HG03439 (cell line): ENCODE results near the gene IGF2BP2.
"Not testable (repeated sequence)": the region's sequence is repeated elsewhere in the genome, so short reads cannot be mapped to it uniquely, and the experiment has no call there.

Experiments used
- ATAC-seq: cut with Tn5 transposase; IDR thresholded peaks from one replicate; pipeline ENCODE4 v1.9.1; 2021; ENCODE audit warnings: mild to moderate bottlenecking, moderate library complexity; ENCODE audit not compliant: unreplicated experiment

IGF2BP2 gene

DNA sequence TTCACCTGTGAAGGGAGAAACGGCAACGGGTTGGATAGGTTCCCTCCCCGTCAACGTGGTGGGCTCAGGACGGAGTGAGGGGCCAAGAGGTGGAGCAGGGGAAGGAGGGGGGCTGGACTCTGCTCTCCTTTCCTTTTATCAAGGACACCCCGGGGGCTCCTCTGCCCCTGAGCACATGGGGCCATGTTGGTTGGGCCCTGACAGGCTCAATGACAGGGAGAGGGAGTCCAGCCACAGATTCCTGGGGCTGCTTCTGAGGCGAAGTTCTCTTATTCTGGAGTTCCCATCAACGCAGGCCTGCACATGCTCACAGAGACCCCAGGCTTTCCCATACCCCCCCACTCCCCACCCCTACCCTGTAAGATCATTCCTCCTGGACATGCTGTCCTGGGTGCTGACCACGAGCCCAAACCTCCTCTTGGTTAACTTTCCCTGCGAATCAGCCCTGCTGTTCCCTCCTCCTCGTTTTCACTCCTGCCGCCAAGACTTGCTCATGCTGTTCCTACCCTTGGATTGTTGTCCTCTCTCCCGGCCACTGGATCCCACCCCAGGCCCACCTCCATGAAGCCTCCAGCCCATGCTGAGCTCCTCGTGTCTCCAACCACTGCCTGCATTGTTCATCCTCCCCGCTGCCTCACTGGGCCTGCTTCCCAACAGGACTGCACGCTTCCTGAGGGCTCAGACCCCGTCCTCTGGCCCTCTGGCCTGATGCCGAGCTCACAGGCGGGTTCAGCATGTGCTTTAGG, 177.5 kb downstream of the IGF2BP2 start:
- ATAC-seq, result no peak

DNA sequence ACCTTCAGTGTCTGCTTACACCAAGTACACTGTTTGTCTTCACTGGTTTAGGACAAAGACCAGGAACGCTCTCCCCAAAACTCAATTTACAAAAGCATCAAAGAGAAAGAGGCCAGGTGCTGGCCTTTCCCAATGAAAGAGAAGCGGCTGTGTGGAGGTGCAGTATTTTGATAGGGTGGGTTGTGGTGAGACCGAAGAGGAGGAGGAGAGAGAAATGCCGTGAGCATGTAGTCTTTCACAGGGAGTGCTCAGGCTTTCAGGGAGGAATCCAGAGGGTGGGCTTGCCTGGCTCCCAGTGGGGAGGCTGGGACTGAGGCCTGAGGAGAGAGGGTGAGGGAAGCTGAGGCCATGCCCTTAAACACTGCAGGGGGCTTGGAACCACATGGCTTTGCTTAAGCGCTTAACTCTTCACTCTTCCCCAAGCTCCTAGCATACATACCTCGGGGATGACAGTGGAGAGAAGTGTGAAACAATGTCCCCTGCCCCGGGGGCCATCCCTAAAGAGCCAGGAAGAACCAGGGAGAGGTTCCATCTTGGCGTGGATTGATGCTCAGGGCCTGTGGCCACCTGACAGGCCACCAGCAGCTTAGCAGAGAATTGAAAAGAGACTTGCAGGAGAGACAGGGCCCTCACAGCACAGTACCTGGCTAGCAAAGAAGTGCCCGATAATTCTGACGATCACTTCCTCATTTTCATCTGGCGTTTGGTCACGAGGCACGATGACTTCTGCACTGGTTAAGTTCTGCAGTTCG, 178.3 kb downstream of the IGF2BP2 start:
- ATAC-seq, result no peak

- ATAC-seq, result no peak
These were observed 179.1 kb downstream of the IGF2BP2 start for GRCh38 chr3:185645596-185646381.

DNA sequence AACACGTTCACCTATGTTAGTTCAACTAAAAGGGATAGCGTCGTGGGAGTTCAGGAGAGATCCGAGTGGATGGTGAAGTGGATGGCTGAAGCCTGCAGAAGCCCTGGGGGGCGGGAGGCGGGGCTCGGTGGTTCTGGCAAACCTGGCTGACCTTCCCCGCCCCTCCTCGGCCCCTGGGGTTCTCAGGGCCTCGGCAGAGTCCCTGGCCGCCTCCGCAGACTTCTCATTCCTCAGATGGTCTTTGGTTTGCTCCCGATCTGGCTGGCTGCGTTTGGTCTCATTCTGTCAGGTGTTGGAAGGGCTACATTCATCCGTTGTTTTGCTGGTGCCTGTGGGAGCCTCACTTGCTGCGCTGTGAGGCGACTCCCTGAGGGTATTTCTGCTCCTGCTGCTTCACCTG, 179.7 kb downstream of the IGF2BP2 start:
- ATAC-seq, result not testable (repeated sequence)

- no peak for ATAC-seq
These were observed 184.5 kb downstream of the IGF2BP2 start for GRCh38 chr3:185640308-185640707.

- ATAC-seq, result no peak
These were observed 185.1 kb downstream of the IGF2BP2 start for GRCh38 chr3:185639632-185640206.

- not testable (repeated sequence) for ATAC-seq
These were observed 186.2 kb downstream of the IGF2BP2 start for GRCh38 chr3:185638651-185639050.

DNA sequence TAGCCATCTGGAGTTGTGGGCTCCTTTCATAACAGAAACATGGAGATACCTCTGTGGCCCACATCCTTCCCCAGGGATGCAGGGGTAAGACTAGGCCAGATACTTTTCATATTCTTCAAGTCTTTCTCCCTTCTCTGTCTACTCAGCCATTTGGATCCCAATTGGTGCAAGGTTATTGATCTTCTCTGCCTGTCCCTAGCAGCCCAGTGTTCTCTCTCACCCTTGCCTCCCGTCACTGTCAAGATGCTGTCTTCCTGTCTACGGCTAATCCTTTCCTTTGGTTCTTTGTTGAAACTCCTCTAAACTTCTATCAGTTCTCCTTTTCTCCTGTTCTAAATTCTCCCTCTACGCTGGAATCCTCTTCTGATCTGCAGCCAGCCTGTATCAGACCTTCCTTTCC, 187.5 kb downstream of the IGF2BP2 start:
- ATAC-seq, result no peak

DNA sequence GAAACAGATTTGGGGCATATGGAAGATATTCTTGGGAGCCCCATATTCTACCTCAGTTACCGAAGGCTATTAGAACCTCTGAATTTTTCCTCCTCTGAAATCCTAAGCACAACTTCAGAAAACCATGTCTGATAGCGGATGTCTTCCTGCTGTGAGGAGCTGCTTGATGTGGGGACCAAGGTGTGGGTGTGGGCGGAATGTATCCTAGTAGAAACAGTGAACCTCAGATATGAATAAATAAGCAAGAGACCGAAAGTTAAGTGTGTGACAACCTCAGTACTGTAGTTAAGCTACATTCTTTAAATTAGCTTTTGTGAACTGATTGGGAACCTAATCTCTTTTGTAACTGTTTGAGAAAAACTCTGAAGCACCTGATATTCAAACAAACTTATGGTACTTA, 191.8 kb downstream of the IGF2BP2 start:
- ATAC-seq, result no peak

- no peak for ATAC-seq
These were observed 193.2 kb downstream of the IGF2BP2 start for GRCh38 chr3:185631508-185632206.

GRCh38 chr3:185631108-185631507, 193.7 kb downstream of the IGF2BP2 start:
- ATAC-seq, result no peak

GRCh38 chr3:185630182-185630622, 194.6 kb downstream of the IGF2BP2 start:
- ATAC-seq, result no peak

DNA sequence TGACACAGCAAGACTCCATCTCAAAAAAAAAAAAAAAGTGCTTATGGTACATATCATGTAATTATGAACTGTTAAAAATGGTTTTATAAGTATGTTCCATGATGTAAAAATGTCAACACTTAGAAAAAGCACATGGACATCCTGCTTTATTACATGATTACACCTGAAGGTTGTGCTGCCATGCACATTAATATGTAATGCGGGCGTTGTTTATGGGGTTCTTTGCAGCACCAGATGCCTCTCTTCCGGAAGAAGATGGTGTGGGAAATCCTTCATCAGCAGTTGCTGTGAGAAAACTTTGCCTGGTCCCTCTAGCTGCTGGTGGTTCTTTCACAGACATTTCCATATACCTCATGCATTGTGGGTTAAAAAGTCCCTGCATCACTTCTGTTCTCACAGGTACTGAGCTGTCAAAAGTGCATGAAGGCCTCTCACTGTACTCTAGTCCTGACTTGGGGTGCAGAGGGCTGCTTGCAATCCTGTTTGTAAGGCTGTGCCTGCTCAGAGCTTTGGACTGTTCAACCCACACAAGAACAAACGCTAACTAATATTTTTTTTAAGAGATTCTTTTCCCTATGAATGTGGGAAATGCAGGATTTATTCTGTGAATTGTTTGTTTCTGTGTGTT, 195.2 kb downstream of the IGF2BP2 start:
- ATAC-seq, result no peak

DNA sequence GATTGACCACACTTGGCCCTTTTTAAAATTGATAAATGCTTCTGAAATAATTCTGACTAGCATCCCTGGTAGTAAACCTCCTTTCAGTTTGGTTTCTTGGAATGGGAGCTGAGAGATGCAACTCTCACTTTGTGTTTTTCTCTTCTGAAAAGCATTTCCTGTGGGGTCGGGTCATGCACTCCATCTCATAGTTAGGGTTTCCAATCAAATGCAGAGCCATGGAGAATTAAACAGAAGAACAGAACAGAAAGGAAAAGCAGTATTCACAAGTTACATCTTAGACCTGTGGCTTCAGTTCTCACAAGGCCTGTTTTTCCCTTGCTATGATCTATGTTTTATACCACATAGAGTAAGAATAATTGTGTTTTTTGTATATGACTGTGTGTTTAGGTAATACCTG, 199.1 kb downstream of the IGF2BP2 start:
- ATAC-seq, result no peak

GRCh38 chr3:185623939-185624665, 200.7 kb downstream of the IGF2BP2 start:
- ATAC-seq, result no peak

DNA sequence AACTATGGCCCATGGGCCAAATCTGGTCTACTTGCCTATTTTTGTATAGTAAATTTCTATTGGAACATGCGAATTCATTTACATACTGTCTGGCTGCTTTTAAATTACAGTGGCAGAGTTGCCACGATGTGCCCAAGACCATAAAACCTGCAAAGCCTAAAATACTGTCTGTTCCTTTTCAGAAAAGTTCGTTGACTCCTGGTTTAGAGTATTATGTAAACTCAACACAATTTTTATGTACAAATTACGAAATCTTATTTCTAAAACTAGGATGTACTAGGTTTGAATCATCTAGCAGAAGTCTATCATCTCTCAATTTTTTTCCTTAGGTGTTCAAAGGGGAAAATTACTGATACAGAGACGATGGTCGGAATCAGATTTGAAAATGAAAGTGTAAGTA, 211.8 kb downstream of the IGF2BP2 start:
- no peak for ATAC-seq

DNA sequence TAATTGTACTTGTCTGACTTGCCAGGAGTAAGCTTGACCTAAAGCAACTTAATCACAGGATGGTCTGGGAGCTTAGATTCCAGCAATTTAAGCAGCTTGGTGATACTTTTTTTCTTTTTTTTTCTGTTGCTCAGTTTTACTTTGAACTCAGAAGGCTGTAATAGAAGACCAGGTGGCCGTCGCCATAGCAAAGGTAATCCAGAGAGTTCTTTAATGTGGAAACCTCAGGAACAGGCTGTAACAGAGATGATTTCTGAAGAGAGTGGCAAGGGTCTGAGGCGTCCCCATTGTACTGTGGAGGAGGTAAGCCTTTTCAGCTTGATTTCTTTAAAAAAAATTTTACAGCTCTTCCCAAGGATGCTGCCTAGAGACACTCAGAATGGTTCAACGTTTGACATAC, 218.6 kb downstream of the IGF2BP2 start:
- no peak for ATAC-seq

DNA sequence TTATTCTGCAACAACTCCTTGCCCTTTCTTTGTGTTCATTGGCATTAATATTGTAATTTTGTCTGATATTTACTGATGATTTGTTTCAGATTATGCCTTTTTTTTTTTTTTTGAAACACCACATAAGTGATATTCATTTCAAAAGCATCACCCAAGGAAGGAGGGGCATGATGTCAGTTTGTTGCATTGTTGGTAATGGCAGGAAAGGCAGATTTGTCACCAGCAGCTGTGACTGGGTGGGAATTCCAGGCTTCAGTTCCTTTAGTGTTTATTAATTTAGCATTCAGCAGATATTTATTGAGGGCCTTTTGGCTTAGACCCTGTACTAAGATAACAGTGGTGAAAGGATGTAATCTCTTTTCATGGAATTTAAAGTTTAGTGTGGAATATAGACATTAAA, 219.3 kb downstream of the IGF2BP2 start:
- no peak for ATAC-seq

- no peak for ATAC-seq
These were observed 229.3 kb downstream of the IGF2BP2 start for GRCh38 chr3:185595526-185595925.
